Keratinocyte (primary cell): Measurements from ENCODE around the gene SPOCD1. TPM values are rescaled to one million over a fixed set of nuclear protein-coding genes. Genes with fewer than 3 reads are reported as not detected.

Experiments
- DNase-seq: peaks from one replicate; pipeline ENCODE4 v3.0.0-alpha.2; 2011; ENCODE audit warnings: low read depth, missing footprints, low spot score
- FAIRE-seq: peaks from 2 replicates; lab custom pipeline; 2011; peaks lifted over from hg19 to GRCh38; lab: Jason Lieb, UNC
- H2AFZ ChIP-seq: 2 replicates; pipeline ENCODE4 v1.6.0; 2012; ENCODE audit warnings: low read length, control low read depth, inconsistent platforms; ENCODE audit not compliant: control insufficient read depth
- H3K27ac ChIP-seq: 2 replicates; pipeline ENCODE4 v1.5.1; 2011; ENCODE audit warnings: low read length; ENCODE audit not compliant: control insufficient read depth, insufficient read depth
- H3K27me3 ChIP-seq: 3 replicates; pipeline ENCODE4 v1.6.0; 2011; ENCODE audit warnings: low read length; ENCODE audit not compliant: control insufficient read depth, insufficient read depth; ENCODE audit errors: extremely low read depth
- H3K36me3 ChIP-seq, 2 experiments: 2 replicates in 1 of 2; 3 replicates in 1 of 2; pipeline ENCODE4 v1.5.1; 2011; ENCODE audit warnings: low read length in 2 of 2, mild to moderate bottlenecking in 1 of 2; ENCODE audit not compliant: control insufficient read depth in 2 of 2, insufficient read depth in 2 of 2; ENCODE audit errors: extremely low read depth in 1 of 2
- H3K4me1 ChIP-seq: 3 replicates; pipeline ENCODE4 v1.5.1; 2011; ENCODE audit warnings: low read length; ENCODE audit not compliant: control insufficient read depth, insufficient read depth; ENCODE audit errors: extremely low read depth
- H3K4me2 ChIP-seq: 3 replicates; pipeline ENCODE4 v1.6.0; 2011; ENCODE audit warnings: low read depth, low read length; ENCODE audit not compliant: control insufficient read depth, insufficient read depth; ENCODE audit errors: extremely low read depth
- H3K4me3 ChIP-seq, 3 experiments: fragments of 200-600 bp in 1 of 3; sonication (generic) in 1 of 3; 2 replicates in 2 of 3; 3 replicates in 1 of 3; pipeline ENCODE4 v1.5.1; 2011 to 2016; ENCODE audit warnings: low read length in 3 of 3, mild to moderate bottlenecking in 3 of 3, control low read depth in 2 of 3, inconsistent platforms in 1 of 3, low read depth in 1 of 3, mixed read lengths in 1 of 3, mixed run types in 1 of 3, moderate library complexity in 1 of 3; ENCODE audit not compliant: control insufficient read depth in 2 of 3, insufficient read depth in 2 of 3; ENCODE audit errors: extremely low read depth in 1 of 3
- H3K79me2 ChIP-seq: 2 replicates; pipeline ENCODE4 v1.6.0; 2012; ENCODE audit warnings: low read length; ENCODE audit not compliant: control insufficient read depth, insufficient read depth
- H3K9ac ChIP-seq: 3 replicates; pipeline ENCODE4 v1.6.0; 2011; ENCODE audit warnings: low read length; ENCODE audit not compliant: control insufficient read depth, insufficient read depth; ENCODE audit errors: extremely low read depth
- H3K9me1 ChIP-seq: 3 replicates; pipeline ENCODE4 v1.6.0; 2011; ENCODE audit warnings: low read length; ENCODE audit not compliant: control insufficient read depth, insufficient read depth; ENCODE audit errors: extremely low read depth
- H3K9me3 ChIP-seq: 2 replicates; pipeline ENCODE4 v1.5.1; 2012; ENCODE audit warnings: low read depth, low read length; ENCODE audit not compliant: control insufficient read depth
- H4K20me1 ChIP-seq: 3 replicates; pipeline ENCODE4 v1.6.0; 2011; ENCODE audit warnings: low read length; ENCODE audit not compliant: control insufficient read depth, insufficient read depth; ENCODE audit errors: extremely low read depth
- CTCF ChIP-seq, 3 experiments: IDR thresholded peaks in 1 of 3; conservative IDR thresholded peaks in 1 of 3; optimal IDR thresholded peaks in 1 of 3; 2 replicates in 2 of 3; 3 replicates in 1 of 3; pipeline versions ENCODE3 to v1.5.1; 2011; ENCODE audit warnings: low read length in 3 of 3, mild to moderate bottlenecking in 3 of 3, moderate library complexity in 2 of 3, control low read depth in 1 of 3, inconsistent platforms in 1 of 3; ENCODE audit not compliant: insufficient read depth in 2 of 3; ENCODE audit errors: extremely low read depth in 1 of 3
- EZH2 ChIP-seq: IDR thresholded peaks from one replicate; pipeline ENCODE4 v1.6.1; 2012; ENCODE audit warnings: inconsistent platforms, mild to moderate bottlenecking, low read length, moderate library complexity
- dilution Hi-C: fragments of 300-500 bp; cut with MboI; formaldehyde crosslinking; loops from one replicate; pipeline ENCODE4 v1.7.0; 2020; ENCODE audit warnings: low sequenced_read_pairs; ENCODE audit not compliant: extremely low pct_ligation_motif_present
- polyA plus RNA-seq, 5 experiments: library from polyadenylated mRNA; depleted of rRNA in 3 of 5; stranded (reverse) in 3 of 5; stranded (forward) in 1 of 5; unstranded in 1 of 5; fragments of >200 nt; gene quantifications; 1 replicate in 1 of 5; 2 replicates in 3 of 5; 3 replicates in 1 of 5; pipeline versions ENCODE4 v1.2.1 to v1.2.3, GENCODE V29; 2011 to 2012; ENCODE audit warnings: missing spikeins in 2 of 5, low read depth in 1 of 5, low replicate concordance in 1 of 5

SPOCD1 gene
- polyA plus RNA-seq, 1 donor (not counting 4 experiments of a cell fraction or from before 2014, with no cell fraction given) = 4.7 TPM

- DNase-seq (no peak), FAIRE-seq (no peak)
- Histone ChIP-seq H3K27me3 (no peaks in the 10 kb centered on the region), H3K79me2 (no peaks in the 10 kb centered on the region), H2AFZ (no peak overlapping the region), H3K9ac (no peak overlapping the region), H3K4me2 (no peak overlapping the region), H3K9me3 (no peaks in the 10 kb centered on the region), H3K4me3 (no peak overlapping the region), H4K20me1 (no peaks in the 10 kb centered on the region), H3K9me1 (no peaks in the 10 kb centered on the region), H3K4me1 (peaks cover 11% of the 10 kb centered on the region), H3K27ac (no peak overlapping the region), H3K36me3 (no peaks in the 10 kb centered on the region)
- dilution Hi-C loops = no loop called here
- TF ChIP-seq CTCF (optimal IDR thresholded peaks at IDR 0.05 in 1 of 3, IDR thresholded peaks at IDR 0.05 in 1 of 3, conservative IDR thresholded peaks at IDR 0.05 in 1 of 3; ENCODE audit: extremely low read depth in 1 of 3, insufficient read depth in 2 of 3, low read length in 3 of 3) (no peak), EZH2 (no peak)
Observed at GRCh38 chr1:31785947-31786290, 29.9 kb downstream of the SPOCD1 start.

DNA sequence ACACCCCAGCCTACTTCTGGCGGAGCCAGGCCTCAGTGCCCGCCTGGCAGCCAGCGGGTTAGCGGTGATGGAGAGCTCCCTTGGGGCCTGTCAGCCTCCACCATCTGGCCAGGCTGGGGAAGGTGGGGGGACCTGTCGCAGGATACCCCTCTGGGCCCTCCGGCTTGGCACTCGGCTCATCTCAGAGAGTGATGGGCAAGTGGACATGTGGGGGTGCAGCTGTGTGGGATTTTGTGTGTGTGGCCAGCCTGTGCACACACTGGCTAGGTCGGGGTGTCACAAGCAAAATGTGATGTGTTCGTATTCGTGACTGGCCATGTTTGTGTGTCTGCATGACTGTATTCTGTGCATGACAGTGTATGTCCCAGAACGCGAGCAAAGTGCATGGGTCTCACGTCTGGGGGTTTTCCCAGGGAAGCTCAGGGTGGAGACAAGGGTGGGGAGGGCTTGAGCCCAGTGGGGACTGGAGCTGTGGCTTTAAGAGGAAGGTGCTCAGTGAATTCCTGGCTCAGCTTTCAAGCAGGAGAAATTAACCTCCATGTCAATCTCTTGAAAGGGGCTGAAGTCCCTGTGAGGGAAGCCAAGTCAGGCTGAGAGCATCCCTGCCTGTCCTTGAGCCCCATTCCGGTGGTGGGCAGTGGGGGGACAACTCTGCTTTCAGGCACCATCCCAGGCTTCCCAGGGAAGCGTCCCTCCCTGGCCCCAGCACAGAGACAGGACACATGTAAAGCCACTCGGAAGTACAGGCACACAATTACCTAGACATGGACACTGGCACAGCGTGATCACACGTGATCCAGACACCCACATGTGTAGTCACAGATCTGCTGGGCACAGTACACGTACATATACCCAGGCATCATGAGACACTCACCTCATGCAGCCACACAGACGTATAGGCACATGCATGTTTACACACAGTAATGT is 30.5 kb downstream of the SPOCD1 start:
- Histone ChIP-seq H4K20me1 (no peaks in the 10 kb centered on the region), H3K9me1 (no peaks in the 10 kb centered on the region), H3K4me3 (no peak overlapping the region), H3K27me3 (no peaks in the 10 kb centered on the region), H3K27ac (no peak overlapping the region), H3K4me1 (peaks cover 11% of the 10 kb centered on the region), H3K79me2 (no peaks in the 10 kb centered on the region), H3K4me2 (no peak overlapping the region), H2AFZ (no peak overlapping the region), H3K9ac (no peak overlapping the region), H3K9me3 (no peaks in the 10 kb centered on the region), H3K36me3 (no peaks in the 10 kb centered on the region)
- no peak for TF ChIP-seq CTCF (optimal IDR thresholded peaks at IDR 0.05 in 1 of 3, IDR thresholded peaks at IDR 0.05 in 1 of 3, conservative IDR thresholded peaks at IDR 0.05 in 1 of 3; ENCODE audit: extremely low read depth in 1 of 3, insufficient read depth in 2 of 3, low read length in 3 of 3)
- no peak for DNase-seq
- no peak for FAIRE-seq
- dilution Hi-C loops = no loop called here
